HepG2 (cell line): ENCODE measurements around the gene HCN4. TPM values are rescaled to one million over a fixed set of nuclear protein-coding genes. Genes with fewer than 3 reads are reported as not detected.

Source experiments
- ATAC-seq: fragments of 200-7000 bp; cut with Tn5 transposase; 3 replicates; pipeline ENCODE4 v1.9.1; 2020; ENCODE audit warnings: mild to moderate bottlenecking, moderate library complexity
- BruUV-seq: library from RNA; stranded (reverse); fragments of 400-500 nt; replicated peaks from 2 replicates; lab custom pipeline; 2021; lab: Mats Ljungman, UMichigan
- CTCF ChIA-PET: fragments of 300-600 bp; formaldehyde crosslinking; extraction: SDS; loops from one replicate; lab custom pipeline; 2021; ENCODE audit warnings: low total read pairs, inconsistent platforms, low intra/inter-chr PET ratio; lab: Yijun Ruan, JAX
- POLR2A ChIA-PET: fragments of 350-600 bp; sonication (Branson Sonifier 250); formaldehyde crosslinking; loops from one replicate; lab custom pipeline; 2020; ENCODE audit warnings: antibody characterized with exemption, inconsistent platforms; lab: Yijun Ruan, JAX
- DNase-seq: peaks from one replicate; pipeline ENCODE4 v3.0.0-alpha.2; 2015; ENCODE audit warnings: low spot score
- FAIRE-seq: peaks from 3 replicates; lab custom pipeline; 2011; peaks lifted over from hg19 to GRCh38; lab: Jason Lieb, UNC
- H2AFZ ChIP-seq: one replicate; pipeline ENCODE4 v1.6.1; 2011; ENCODE audit warnings: low read length, inconsistent platforms
- H3K27ac ChIP-seq: fragments of 300-600 bp; 3 replicates; pipeline ENCODE4 v1.8.0; 2011; ENCODE audit warnings: mixed run types, mild to moderate bottlenecking, mixed read lengths, low read length, inconsistent platforms; ENCODE audit not compliant: insufficient read depth; ENCODE audit errors: extremely low read length
- H3K27me3 ChIP-seq, 2 experiments: fragments of 200-600 bp in 1 of 2; 2 replicates in 1 of 2; 3 replicates in 1 of 2; pipeline versions ENCODE4 v1.6.0 to v1.8.0; 2011; ENCODE audit warnings: low read length in 2 of 2, mild to moderate bottlenecking in 2 of 2, moderate library complexity in 2 of 2, inconsistent platforms in 1 of 2; ENCODE audit not compliant: insufficient read depth in 2 of 2, control insufficient read depth in 1 of 2
- H3K36me3 ChIP-seq, 2 experiments: fragments of 200-600 bp in 1 of 2; replicated peaks in 1 of 2; 2 replicates in 1 of 2; 3 replicates in 1 of 2; pipeline versions ENCODE4 v1.5.1 to v1.8.0; 2011; ENCODE audit warnings: low read length in 2 of 2, inconsistent platforms in 1 of 2; ENCODE audit not compliant: insufficient read depth in 2 of 2, control insufficient read depth in 1 of 2
- H3K4me1 ChIP-seq: 2 replicates; pipeline ENCODE4 v1.5.1; 2012; ENCODE audit warnings: low read length, inconsistent platforms; ENCODE audit not compliant: insufficient read depth
- H3K4me2 ChIP-seq: 2 replicates; pipeline ENCODE4 v1.6.0; 2011; ENCODE audit warnings: low read depth, low read length, inconsistent platforms
- H3K4me3 ChIP-seq, 3 experiments: fragments of 200-600 bp in 1 of 3; sonication (generic), shearing (Covaris generic) in 1 of 3; replicated peaks in 1 of 3; 2 replicates each; pipeline ENCODE4 v1.5.1; 2011 to 2016; ENCODE audit warnings: low read length in 3 of 3, inconsistent platforms in 2 of 3, low read depth in 2 of 3, mild to moderate bottlenecking in 2 of 3, control low read depth in 1 of 3, mixed read lengths in 1 of 3; ENCODE audit not compliant: insufficient read depth in 1 of 3
- H3K79me2 ChIP-seq: one replicate; pipeline ENCODE4 v1.6.1; 2011; ENCODE audit warnings: low read length, inconsistent platforms; ENCODE audit not compliant: insufficient read depth
- H3K9ac ChIP-seq: 2 replicates; pipeline ENCODE4 v1.6.0; 2011; ENCODE audit warnings: mild to moderate bottlenecking, low read depth, low read length, inconsistent platforms; ENCODE audit not compliant: insufficient read depth
- H3K9me3 ChIP-seq: 2 replicates; pipeline ENCODE4 v1.5.1; 2012; ENCODE audit warnings: mild to moderate bottlenecking, low read length
- H4K20me1 ChIP-seq: 2 replicates; pipeline ENCODE4 v1.6.0; 2011; ENCODE audit warnings: inconsistent platforms, mild to moderate bottlenecking, low read length, moderate library complexity; ENCODE audit not compliant: insufficient read depth
- ASH2L ChIP-seq: fragments of 300-600, 200-600 bp; sonication (generic); IDR thresholded peaks from 2 replicates; pipeline ENCODE4 v1.7.0; 2017; ENCODE audit warnings: low read depth, mild to moderate bottlenecking, moderate library complexity, mixed read lengths, low read length; ENCODE audit not compliant: insufficient read length
- CEBPB ChIP-seq: IDR thresholded peaks from 2 replicates; pipeline ENCODE4 v1.6.1; 2011; ENCODE audit warnings: low read depth, low read length, improper control_type of control experiment, borderline replicate concordance
- EHMT2 ChIP-seq: fragments of 200-600 bp; sonication (generic); IDR thresholded peaks from 2 replicates; pipeline ENCODE4 v1.7.0; 2017; ENCODE audit warnings: antibody characterized with exemption, low read depth, low read length, borderline replicate concordance
- ERF ChIP-seq: IDR thresholded peaks from 2 replicates; pipeline ENCODE4 v1.6.1; 2018; ENCODE audit warnings: missing biosample characterization, missing genetic modification reagents
- FOSL2 ChIP-seq: sonication (generic); formaldehyde crosslinking; IDR thresholded peaks from 2 replicates; pipeline ENCODE4 v1.4.0; 2020; ENCODE audit warnings: missing genetic modification reagents
- KAT8 ChIP-seq: IDR thresholded peaks from 2 replicates; pipeline ENCODE4 v1.6.1; 2016; ENCODE audit warnings: missing genetic modification reagents, missing compliant biosample characterization
- MED1 ChIP-seq: sonication (generic); formaldehyde crosslinking; IDR thresholded peaks from 2 replicates; pipeline ENCODE4 v1.4.0; 2020; ENCODE audit warnings: missing genetic modification reagents
- MIXL1 ChIP-seq: IDR thresholded peaks from 2 replicates; pipeline ENCODE4 v1.6.1; 2016
- RARA ChIP-seq: IDR thresholded peaks from 2 replicates; pipeline ENCODE4 v1.6.1; 2016; ENCODE audit warnings: missing genetic modification reagents, missing compliant biosample characterization
- SAP130 ChIP-seq: IDR thresholded peaks from 2 replicates; pipeline ENCODE4 v1.6.1; 2016; ENCODE audit warnings: low read depth
- SIX1 ChIP-seq: sonication (generic); formaldehyde crosslinking; IDR thresholded peaks from 2 replicates; pipeline ENCODE4 v1.4.0; 2020; ENCODE audit warnings: missing genetic modification reagents, borderline replicate concordance
- ZNF263 ChIP-seq: sonication (generic); formaldehyde crosslinking; IDR thresholded peaks from 2 replicates; pipeline ENCODE4 v1.4.0; 2020; ENCODE audit warnings: missing genetic modification reagents
- WGBS: methylation state at CpG from one replicate; pipeline ENCODE4 v1.1.6; 2017; ENCODE audit warnings: low lambda C conversion rate; 5-methylcytosine and 5-hydroxymethylcytosine counted together
- in situ Hi-C: cut with HindIII; loops from 2 replicates; pipeline ENCODE4 v1.10.0; 2017; ENCODE audit warnings: low pct_unique_long_range_greater_than_20kb; ENCODE audit not compliant: extremely low pct_ligation_motif_present
- intact Hi-C: fragments of 100-400 bp; cut with micrococcal nuclease; formaldehyde crosslinking; loops from one replicate; pipeline ENCODE4 v1.10.0; 2022; ENCODE audit not compliant: unreplicated experiment
- polyA plus RNA-seq, 8 experiments: library from polyadenylated mRNA; depleted of rRNA in 3 of 8; stranded (reverse) in 7 of 8; unstranded in 1 of 8; fragments of >200 nt; fragmentation: Illumina TruSeq in 4 of 8; extraction: Trizol in 4 of 8; gene quantifications; 2 replicates each; pipeline versions ENCODE4 v1.2.1 to v1.2.3, GENCODE V29; 2011 to 2016; ENCODE audit warnings: low read depth in 4 of 8, missing spikeins in 1 of 8, mixed read lengths in 1 of 8; ENCODE audit not compliant: insufficient read depth in 1 of 8
- total RNA-seq, 5 experiments: library from RNA; depleted of rRNA; stranded (reverse); fragments of >200 nt; fragmentation: Illumina TruSeq; extraction: Trizol; gene quantifications; 2 replicates each; pipeline ENCODE4 v1.2.3, GENCODE V29; 2016; ENCODE audit warnings: low read depth in 1 of 5
- TF ChIP-seq, protein P1 (sequence below): IDR thresholded peaks from 2 replicates; pipeline ENCODE4 v1.4.0; 2020; ENCODE audit warnings: mild to moderate bottlenecking, missing genetic modification reagents
- TF ChIP-seq, protein P2 (sequence below): sonication (generic); formaldehyde crosslinking; IDR thresholded peaks from 2 replicates; pipeline ENCODE4 v1.4.0; 2020; ENCODE audit warnings: missing genetic modification reagents

The HCN4 gene
- total and polyA plus RNA-seq, 2 of the 13 experiments (the other 11 are each of a cell fraction or from before 2014, with no cell fraction given): not detected

DNA sequence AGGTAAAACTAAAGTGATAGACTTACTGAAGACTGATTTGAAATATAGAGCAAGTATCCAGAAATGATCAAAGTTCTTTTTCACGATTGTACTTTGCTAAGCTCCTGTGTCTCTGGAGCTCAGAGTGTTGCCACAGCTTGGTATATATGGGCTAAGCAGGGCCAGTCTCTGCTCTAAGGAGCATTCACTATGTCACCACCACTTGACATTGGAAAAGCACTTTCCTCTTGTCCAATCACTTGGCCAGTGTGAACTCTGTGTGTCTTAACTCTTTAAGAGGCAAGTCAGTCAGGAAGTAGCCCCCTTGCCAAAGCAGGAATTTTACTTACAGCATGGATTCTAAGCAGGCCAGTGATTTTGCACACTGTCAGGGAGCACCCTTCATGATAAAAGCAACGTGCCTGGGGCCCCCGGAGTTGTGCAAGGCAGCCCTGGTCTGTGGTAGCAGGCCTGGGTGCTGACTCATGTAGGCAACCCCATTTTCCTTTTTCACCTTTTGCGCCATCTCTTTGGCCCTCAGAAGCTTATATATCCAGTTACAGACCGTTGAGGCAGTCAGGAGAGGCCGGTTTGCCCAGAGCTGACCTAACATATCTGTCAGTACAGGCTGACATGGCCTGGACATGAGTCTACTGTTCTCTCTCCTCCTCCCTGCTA, 73.0 kb downstream of the HCN4 start:
- CTCF ChIA-PET: no interaction called here
- WGBS: 69% methylated on average over 6 of the region's 6 CpGs

DNA sequence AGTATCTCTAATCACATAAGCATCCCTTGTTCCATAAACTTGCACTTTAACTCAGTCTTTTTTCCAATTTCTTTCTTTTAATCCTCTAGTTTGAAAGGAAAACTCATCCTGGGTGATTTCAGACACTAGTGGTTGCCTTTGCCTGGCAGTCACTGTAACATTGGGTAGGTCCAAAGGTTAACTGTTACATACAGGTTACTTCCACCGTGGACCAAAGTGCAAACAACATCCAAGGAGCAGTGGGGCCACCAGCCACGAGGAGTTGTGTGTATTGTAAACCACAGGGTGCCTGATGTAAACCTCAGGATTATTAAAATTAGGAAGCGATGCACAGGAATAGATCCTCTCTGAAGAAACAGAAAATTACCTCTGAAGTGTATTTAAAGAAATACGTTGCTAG, 75.0 kb downstream of the HCN4 start:
- BruUV-seq: no TSS peak
- ATAC-seq (peak; percentile 62; the same call in 1 of the 3 replicates), DNase-seq (peak; percentile 59), FAIRE-seq (peak; percentile 81)
- in situ Hi-C loops: no loop called here
- Histone ChIP-seq H2AFZ (no peak overlapping the region), H3K27me3 (no peaks in the 10 kb centered on the region; a peak in 1 of 5 replicates), H3K27ac (peak overlapping the region; percentile 46), H3K4me1 (peaks cover 29% of the 10 kb centered on the region), H3K79me2 (no peaks in the 10 kb centered on the region), H3K4me3 (no peak overlapping the region), H3K9me3 (no peaks in the 10 kb centered on the region), H3K4me2 (peak overlapping the region; percentile 35; the same call in 1 of the 2 replicates), H3K36me3 (0 out of 5 replicates have a peak, but pooled peaks cover 0 to 5% of the 10 kb centered on the region in 2 experiments), H3K9ac (no peak overlapping the region), H4K20me1 (no peaks in the 10 kb centered on the region)
- 15% methylated on average over 4 of the region's 4 CpGs for WGBS
- intact Hi-C loops: no loop called here
- POLR2A ChIA-PET: no interaction called here
- CTCF ChIA-PET: no interaction called here
- TF ChIP-seq EHMT2 (0 out of 2 replicates have a peak, but pooled peaks have one; percentile 17), MED1 (CRISPR knock-in tag) (peak; percentile 49; the same call in 1 of the 2 replicates), MIXL1 (CRISPR knock-in tag) (peak; percentile 45; the same call in 1 of the 2 replicates), KAT8 (CRISPR knock-in tag) (peak; percentile 31; the same call in 1 of the 2 replicates), ASH2L (peak; percentile 59), RARA (CRISPR knock-in tag) (peak; percentile 67), ERF (CRISPR knock-in tag) (0 out of 2 replicates have a peak, but pooled peaks have one; percentile 23)
- TF ChIP-seq, protein P1, sequence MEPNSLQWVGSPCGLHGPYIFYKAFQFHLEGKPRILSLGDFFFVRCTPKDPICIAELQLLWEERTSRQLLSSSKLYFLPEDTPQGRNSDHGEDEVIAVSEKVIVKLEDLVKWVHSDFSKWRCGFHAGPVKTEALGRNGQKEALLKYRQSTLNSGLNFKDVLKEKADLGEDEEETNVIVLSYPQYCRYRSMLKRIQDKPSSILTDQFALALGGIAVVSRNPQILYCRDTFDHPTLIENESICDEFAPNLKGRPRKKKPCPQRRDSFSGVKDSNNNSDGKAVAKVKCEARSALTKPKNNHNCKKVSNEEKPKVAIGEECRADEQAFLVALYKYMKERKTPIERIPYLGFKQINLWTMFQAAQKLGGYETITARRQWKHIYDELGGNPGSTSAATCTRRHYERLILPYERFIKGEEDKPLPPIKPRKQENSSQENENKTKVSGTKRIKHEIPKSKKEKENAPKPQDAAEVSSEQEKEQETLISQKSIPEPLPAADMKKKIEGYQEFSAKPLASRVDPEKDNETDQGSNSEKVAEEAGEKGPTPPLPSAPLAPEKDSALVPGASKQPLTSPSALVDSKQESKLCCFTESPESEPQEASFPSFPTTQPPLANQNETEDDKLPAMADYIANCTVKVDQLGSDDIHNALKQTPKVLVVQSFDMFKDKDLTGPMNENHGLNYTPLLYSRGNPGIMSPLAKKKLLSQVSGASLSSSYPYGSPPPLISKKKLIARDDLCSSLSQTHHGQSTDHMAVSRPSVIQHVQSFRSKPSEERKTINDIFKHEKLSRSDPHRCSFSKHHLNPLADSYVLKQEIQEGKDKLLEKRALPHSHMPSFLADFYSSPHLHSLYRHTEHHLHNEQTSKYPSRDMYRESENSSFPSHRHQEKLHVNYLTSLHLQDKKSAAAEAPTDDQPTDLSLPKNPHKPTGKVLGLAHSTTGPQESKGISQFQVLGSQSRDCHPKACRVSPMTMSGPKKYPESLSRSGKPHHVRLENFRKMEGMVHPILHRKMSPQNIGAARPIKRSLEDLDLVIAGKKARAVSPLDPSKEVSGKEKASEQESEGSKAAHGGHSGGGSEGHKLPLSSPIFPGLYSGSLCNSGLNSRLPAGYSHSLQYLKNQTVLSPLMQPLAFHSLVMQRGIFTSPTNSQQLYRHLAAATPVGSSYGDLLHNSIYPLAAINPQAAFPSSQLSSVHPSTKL (CRISPR knock-in tag): peak; percentile 89

More for the DNA sequence above, 73.0 kb downstream of the HCN4 start:
- no peak for ATAC-seq
- H3K4me3 ChIP-seq: no peak overlapping the region
- H3K36me3 ChIP-seq: no peaks in the 10 kb centered on the region
- H4K20me1 ChIP-seq: no peaks in the 10 kb centered on the region
- BruUV-seq: no TSS peak
- intact Hi-C loops: no loop called here
- H3K4me1 ChIP-seq: peaks cover 29% of the 10 kb centered on the region
- no peaks in the 10 kb centered on the region for H3K79me2 ChIP-seq
- no peak for FAIRE-seq
- in situ Hi-C loops: no loop called here
- no peak overlapping the region for H3K4me2 ChIP-seq
- no peak overlapping the region for H3K27ac ChIP-seq
- H3K9ac ChIP-seq: no peak overlapping the region
- H2AFZ ChIP-seq: no peak overlapping the region
- TF ChIP-seq ZNF263 (CRISPR knock-in tag) (0 out of 2 replicates have a peak, but pooled peaks have one; percentile 13), CEBPB (peak; percentile 57; the same call in 1 of the 2 replicates), SAP130 (CRISPR knock-in tag) (no peak), FOSL2 (CRISPR knock-in tag) (peak; percentile 58), SIX1 (no peak)
- TF ChIP-seq, protein P2, sequence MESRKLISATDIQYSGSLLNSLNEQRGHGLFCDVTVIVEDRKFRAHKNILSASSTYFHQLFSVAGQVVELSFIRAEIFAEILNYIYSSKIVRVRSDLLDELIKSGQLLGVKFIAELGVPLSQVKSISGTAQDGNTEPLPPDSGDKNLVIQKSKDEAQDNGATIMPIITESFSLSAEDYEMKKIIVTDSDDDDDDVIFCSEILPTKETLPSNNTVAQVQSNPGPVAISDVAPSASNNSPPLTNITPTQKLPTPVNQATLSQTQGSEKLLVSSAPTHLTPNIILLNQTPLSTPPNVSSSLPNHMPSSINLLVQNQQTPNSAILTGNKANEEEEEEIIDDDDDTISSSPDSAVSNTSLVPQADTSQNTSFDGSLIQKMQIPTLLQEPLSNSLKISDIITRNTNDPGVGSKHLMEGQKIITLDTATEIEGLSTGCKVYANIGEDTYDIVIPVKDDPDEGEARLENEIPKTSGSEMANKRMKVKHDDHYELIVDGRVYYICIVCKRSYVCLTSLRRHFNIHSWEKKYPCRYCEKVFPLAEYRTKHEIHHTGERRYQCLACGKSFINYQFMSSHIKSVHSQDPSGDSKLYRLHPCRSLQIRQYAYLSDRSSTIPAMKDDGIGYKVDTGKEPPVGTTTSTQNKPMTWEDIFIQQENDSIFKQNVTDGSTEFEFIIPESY (CRISPR knock-in tag): peak; percentile 16; the same call in 1 of the 2 replicates
- H3K9me3 ChIP-seq: no peaks in the 10 kb centered on the region
- DNase-seq: no peak
- H3K27me3 ChIP-seq: no peaks in the 10 kb centered on the region; a peak in 1 of 5 replicates
- POLR2A ChIA-PET: no interaction called here
